Stimulated activated CD4-positive, alpha-beta T cell treated with anti-CD3 and anti-CD28 coated beads, Interleukin-12 subunit alpha, Interleukin-12 subunit beta, amount 100 ng/mL, for 24 hours (primary cell): ENCODE results near the gene C9orf40.

Experiments
- DNase-seq, 2 experiments: peaks; one replicate each; pipeline ENCODE4 v3.0.0-alpha.2; 2020; ENCODE audit warnings: low read depth in 2 of 2

Gene C9orf40, protein sequence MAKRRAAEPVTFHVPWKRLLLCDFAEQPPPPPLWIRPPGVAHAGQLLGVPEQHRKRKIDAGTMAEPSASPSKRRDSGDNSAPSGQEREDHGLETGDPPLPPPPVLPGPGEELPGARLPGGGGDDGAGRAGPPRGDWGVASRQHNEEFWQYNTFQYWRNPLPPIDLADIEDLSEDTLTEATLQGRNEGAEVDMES

DNA sequence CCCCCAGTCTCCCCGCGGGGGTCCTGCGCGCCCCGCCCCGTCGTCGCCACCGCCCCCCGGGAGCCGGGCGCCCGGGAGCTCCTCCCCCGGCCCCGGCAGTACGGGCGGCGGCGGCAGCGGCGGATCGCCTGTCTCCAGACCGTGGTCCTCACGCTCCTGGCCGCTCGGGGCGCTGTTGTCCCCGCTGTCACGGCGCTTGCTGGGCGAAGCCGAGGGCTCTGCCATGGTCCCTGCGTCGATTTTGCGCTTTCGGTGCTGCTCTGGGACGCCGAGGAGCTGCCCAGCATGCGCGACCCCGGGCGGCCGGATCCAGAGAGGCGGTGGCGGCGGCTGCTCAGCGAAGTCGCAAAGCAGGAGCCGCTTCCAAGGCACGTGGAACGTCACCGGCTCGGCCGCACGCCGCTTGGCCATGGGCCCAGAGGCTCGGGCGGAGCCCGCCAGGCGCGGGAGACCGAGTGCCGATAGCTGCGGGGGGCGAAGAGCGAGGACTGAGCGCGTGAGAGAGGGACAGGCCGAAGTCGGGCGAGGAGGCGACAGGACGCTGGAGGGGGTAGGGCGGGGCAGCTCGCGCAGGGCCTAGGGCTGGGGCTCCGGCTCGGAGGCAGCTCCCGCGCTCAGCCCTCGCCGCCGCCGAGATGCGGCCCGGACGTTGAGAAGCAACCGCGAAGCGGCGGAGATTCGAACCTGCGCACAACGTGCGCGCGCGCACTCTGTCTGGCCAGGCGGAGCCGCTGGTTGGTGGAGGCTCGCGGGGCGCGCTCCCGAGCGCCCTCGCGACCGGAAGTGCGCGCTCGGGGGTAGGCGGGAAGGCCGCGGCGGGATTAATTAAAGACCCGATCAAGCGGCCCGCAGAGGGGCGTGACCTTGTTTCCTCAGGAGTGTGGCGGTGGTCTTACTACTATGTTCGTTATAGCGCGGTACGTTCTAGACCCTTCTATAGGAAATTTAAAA, at the start of gene C9orf40:
Gene C9orf40, minus strand, starts transcription at position 712 of the 951 bp plus-strand sequence. Its CDS starts 301 bp downstream, at position 411.
- DNase-seq, result peak; percentile 76 to 85

DNA sequence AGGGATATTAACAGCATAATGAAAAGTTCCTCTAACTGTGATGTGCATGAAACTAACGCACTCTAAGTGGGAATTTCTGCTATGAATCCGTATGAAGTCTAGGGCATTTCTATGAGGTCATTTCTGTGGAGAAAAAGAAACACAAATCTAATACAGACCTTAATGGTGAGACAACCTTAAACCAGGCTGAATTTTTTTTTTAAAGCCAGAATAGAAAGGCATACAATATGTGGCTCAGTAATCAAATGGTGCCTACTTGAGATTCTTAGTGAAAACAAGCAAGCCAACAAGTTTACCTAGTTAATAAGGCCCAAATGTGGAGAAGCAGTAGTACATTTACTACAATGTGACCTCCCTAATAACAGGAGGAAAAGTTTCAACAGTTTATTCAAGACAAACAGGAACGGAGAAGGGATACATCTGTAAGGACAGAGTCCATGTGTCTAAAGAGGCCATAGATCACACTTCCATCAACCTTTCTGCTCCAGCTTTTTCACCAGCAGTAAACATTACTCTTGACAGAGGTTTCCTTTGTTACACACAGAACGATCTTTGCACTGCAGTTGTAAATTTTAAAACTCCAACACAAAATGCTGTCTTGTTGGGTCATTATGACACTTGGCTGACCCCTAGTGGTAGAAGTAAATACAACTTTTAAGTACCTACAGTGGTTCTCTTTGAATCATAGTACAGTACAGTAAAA, 49.2 kb upstream of the C9orf40 start:
- DNase-seq, result no peak

GRCh38 chr9:75000835-75001234, 48.1 kb upstream of the C9orf40 start:
- DNase-seq, result no peak

DNA sequence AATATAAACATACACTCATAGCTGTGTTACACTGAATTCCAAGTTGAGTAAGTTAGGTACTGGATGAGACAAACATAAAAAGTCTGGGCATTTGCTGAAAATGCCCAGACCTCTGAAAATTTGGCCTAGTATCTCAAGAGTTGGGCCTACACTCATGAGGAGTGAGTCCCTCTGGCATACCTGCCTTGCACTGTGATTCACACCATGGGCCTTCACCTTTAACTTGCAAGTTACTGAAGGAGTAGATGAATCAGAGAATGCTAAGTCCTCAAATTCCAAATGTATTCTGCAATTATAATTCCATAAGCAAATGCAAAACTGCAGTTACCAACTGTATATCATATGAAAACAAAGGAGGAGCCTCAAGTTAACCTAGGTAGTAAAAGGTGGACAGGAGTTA, 32.3 kb upstream of the C9orf40 start:
- DNase-seq, result no peak

- DNase-seq, result no peak
Observed at GRCh38 chr9:74983709-74984108, 31.0 kb upstream of the C9orf40 start.

- DNase-seq, result no peak
Observed at GRCh38 chr9:74979844-74980243, 27.1 kb upstream of the C9orf40 start.

DNA sequence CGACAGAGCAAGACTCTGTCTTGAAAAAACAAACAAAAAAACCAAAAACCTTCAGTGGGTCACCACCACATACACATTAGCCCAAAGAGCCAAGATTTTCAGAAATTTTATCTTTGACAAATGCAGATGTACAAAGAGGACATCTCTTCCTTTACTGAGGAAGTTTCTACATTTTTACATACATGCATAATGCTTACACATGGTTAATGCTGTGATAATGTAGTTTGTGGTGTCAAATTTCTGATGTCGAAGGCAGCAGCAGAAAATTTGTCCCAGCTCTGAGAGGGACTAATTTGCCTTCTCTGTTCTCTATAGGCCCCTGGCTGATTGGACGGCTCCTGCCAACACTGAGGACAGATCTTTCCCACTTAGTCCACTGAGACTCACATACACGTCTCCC, 24.6 kb upstream of the C9orf40 start:
- DNase-seq, result no peak

DNA sequence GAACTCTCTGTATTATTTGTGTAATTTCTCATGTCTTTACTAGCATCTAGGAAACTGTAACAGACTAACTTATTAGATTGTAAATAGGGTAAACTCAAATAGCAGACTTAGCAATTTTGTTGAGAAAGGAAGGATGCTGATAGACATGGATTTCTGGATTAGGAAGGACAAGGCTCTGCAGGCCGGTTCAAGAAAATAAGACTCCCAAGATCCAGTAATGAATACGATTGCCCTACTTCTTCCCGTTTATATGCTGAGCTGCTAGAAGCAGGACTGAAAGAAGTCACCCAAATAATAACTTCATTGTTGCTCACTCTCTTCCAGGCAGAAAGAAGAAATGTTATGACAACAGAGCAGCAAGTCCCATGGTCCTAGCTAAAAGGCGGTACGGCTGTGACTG, 22.8 kb upstream of the C9orf40 start:
- no peak for DNase-seq

GRCh38 chr9:74974558-74974957, 21.8 kb upstream of the C9orf40 start:
- no peak for DNase-seq

GRCh38 chr9:74973714-74974113, 21.0 kb upstream of the C9orf40 start:
- DNase-seq, result no peak

DNA sequence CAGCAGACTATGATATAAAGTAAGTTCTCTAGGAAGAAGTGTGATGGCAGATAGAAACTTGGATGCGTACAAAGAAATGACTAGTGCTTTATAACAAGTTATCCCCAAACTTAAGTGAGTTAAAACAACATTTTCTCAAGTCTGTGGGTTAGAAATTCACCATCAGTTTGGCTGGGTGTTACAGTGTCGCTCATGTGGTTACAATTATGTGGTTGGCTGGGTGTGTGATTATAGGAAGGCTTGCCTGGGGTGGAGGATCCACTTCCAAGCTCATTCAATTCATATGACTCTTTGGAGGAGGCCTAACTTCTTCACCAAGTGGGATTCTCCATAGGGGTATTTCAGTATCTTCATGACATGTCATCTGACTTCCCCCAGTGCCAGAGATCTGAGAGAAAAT, 10.3 kb upstream of the C9orf40 start:
- no peak for DNase-seq

DNA sequence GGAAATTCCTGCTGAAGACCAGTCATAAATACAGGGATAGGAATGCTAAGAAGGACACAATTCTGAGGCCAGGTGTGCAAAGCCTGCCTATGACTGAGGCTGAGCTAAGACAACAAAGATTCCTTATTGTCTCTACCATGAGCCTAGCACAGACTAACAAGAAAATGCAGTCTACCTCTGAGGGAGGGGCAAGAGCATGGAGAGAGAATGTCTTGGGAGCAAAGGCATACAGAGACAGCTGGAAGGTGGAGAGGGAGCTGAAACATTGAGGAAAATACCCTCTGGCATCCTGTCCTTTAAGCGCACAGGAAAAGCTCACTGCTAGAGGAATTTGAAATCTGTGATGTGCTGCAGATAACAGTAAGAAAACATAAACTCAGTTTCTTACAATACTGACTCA, 8.8 kb upstream of the C9orf40 start:
- DNase-seq, result no peak

GRCh38 chr9:74960561-74960960, 7.8 kb upstream of the C9orf40 start:
- no peak for DNase-seq

DNA sequence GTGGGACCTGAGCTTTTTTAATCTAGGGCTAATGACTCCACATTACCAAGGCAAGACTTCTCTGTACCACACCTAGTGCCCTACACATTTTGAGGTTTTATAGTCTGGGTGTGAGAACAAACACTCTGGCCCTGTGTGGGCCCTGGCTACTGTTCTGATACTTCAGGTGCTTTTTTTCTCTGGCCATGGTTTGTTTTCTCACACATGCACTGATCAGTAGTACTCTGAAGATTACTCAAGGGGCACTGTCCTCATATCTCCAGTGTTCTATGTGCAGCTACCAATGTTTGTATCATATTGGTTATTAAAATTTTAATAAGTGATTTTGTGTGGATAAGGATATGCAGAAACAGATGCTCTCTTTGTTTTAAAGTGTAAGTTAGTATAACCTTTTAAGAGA, 5.9 kb upstream of the C9orf40 start:
- no peak for DNase-seq

DNA sequence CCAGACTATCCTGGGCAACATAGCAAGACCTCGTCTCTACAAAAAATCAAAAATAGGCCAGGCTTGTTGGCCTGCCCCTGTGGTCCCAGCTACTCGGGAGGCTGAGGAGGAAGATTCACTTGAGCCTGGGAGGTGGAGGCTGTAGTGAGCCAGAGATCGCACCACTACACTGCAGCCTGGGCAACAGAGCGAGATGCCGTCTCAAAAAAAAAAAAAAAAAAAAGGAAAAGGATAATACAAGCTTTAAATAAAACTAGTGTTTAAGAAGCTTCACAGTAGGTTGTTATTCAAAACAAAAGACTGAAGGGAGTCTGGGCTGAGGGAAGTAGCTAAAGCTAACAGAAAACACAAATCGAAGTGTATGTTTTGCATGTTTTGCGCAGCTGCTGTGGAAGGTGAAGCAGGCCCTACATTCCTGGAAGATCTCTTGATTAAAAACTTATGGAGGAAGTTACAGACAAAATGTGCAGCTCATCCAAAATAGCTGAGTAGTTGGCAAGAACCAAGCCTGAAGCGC, 581 bp upstream of the C9orf40 start:
- DNase-seq, result no peak

DNA sequence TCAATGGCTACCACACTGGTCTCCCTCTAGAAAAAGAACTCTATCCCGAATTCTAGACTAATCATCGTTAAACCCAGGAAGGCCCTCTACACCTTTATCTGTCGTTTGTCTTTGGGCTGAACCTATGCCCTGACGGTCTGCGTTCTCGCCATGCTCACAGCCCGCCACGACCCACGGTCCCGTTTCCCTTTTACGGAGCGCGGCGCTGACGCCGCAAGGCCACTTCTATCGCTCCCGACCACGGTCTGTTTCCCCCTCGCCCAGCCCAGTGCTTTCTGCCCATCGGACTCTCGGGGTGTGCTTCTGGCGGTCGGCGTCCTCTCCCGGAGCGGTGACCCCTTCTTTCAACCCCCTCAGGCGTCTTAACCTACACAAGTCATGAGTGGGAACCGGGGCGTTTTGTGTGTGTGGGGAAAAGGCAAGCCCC, 974 bp downstream of the C9orf40 start:
- DNase-seq, result peak; percentile 16 to 23

GRCh38 chr9:74951107-74951720, 1.5 kb downstream of the C9orf40 start:
- no peak for DNase-seq

DNA sequence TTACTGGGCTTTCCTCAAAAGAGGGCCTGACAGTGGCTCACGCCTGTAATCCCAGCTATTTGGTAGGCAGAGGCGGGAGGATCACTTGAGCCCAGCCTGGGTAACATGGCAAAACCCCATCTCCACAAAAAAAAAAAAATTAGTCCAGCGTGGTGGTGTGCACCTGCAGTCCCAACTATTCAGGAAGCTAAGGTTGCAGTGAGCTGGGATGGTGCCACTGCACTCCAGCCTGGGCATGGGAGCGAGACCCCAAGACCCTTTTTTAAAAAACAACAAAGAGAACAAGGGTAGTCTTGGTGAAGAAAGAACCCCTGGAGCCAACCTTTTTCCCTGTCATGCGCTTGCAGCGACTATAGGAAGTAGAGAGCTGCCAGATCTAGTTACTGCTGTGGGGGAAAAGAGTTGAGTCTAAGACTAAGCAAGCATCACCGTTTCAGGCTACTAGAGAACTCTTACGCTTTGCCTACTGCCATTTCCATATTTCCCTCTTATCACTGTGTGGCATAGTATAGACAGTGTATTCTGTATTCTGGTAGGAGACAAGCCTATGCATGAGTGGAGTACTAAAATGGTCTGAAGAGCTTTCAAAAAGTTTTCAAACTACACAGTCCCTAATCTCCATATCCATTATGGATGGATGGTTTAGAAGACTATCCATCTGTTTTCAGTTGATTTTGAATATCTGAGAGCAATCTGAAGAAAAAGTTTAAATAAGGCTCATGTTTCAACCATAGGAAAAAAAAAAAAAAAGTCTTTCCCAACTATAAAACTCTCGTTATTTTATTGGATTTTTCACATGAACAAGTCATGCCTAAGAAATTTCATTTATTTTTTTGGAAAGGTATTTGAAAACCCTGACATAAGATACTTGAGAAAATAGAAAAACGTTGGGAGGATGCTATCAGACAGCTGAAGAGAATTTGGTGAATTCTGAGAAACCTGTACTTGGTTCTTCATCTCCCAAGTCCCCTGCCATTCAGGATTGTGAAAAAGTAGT, 2.6 kb downstream of the C9orf40 start:
- DNase-seq, result no peak

DNA sequence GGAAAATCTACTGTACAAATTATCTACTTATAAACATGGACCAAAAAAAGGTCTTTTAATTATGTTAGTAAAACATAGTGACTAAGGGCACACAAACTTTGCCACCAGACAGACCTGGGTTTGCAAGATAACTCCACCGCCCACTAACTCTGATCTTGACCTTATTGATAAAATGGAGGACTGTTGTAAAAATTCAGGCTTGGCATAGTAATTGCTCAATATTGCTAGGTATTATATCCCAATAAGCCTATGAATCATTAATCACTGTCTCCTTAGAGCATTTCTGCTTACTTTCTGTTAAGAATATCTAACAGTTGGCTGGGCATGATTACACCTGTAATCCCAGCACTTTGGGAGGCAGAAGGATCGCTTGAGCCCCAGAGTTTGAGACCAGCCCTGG, 3.8 kb downstream of the C9orf40 start:
- DNase-seq, result no peak

DNA sequence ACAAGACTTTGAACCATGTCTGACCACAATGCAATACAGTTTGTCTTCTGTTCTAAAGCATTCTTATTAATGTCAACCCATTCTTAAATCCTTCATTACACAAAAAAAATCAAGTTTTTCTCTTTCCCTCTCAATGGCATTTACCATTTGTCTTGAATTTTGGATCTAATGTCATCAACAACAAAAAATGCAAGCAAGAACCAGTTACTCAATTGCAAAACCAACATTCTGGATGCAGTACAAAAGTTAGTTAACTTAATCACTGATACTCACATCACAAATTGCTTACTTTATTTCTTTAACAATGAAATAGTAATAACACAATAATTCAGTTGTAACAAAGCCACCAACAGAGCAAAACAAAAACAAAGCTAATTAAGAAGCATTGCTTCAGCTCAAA, 6.0 kb downstream of the C9orf40 start:
- no peak for DNase-seq

- peak; percentile 20 to 22 for DNase-seq
Observed at GRCh38 chr9:74942801-74943200, 9.9 kb downstream of the C9orf40 start.
